ENCODE data around the gene CSF3.

CSF3 gene

DNA sequence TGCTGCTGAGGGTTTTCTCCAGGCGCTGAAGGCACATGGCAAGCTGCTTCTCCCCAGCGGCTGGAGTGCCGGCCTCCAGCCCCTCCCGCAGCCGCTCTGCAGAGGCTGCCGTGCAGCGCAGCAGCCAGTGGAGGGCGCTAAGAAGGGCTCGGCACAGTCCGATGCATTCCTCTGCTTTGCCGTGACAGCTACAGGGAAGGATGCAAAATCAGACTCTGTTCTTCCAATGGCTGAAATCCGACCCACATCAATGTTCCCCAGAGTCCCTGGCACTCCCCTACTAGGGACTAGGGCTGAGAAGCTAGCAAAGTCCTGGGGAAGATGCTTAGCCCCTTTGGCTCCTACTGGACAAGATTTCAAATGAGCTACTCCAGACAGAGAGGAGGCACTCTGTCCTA lies 19.9 kb downstream of the CSF3 start:
- no peak overlapping the region for H3K9ac ChIP-seq (ENCODE audit: low read depth, low read length)
- H3K4me3 ChIP-seq (ENCODE audit: low read depth, low read length): no peak overlapping the region
- H3K9me3 ChIP-seq (ENCODE audit: control insufficient read depth, insufficient read depth, low read length): no peaks in the 10 kb centered on the region
- no peaks in the 10 kb centered on the region for H3K27me3 ChIP-seq (ENCODE audit: control insufficient read depth, insufficient read depth, low read length)
- H3K36me3 ChIP-seq (ENCODE audit: control insufficient read depth, insufficient read depth, low read length): peaks cover 51% of the 10 kb centered on the region
- H3K4me1 ChIP-seq (ENCODE audit: control insufficient read depth, insufficient read depth, low read length): peaks cover 3% of the 10 kb centered on the region; the same call in 1 of the 2 replicates
- no peak overlapping the region for H3K27ac ChIP-seq (ENCODE audit: low read depth, low read length)

DNA sequence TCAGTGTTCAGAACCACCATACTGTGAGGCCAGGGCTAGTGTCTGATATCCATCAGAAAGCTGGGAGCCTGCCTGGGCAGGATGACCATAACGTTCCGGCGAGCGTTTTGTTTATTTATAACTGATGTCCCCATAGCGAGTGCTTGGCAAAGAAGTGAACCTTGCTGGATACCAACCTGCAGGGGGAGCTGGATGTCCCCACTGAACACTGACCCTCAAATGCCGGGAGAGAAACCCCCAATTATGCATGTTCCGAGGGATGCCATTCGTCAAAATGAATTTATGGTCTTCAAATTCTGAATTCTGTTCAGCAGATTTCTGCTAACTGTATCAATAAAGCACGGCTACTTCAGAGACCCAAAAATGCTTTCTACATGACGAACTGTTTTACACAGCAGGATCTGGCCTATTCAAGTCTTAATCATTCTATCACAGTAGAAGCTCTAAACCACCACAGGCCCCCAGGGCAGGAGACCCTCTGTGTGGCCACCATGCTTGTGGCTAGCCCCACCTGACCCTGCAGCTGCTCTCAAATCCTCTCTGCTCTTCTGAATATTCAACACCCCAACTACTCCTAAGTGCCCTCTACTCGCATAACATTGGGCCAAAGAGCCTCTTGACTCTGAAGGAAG lies 23.8 kb downstream of the CSF3 start:
- no peaks in the 10 kb centered on the region for H3K27me3 ChIP-seq (ENCODE audit: control insufficient read depth, insufficient read depth, low read length)
- H3K4me1 ChIP-seq (ENCODE audit: control insufficient read depth, insufficient read depth, low read length): peaks cover 3% of the 10 kb centered on the region; the same call in 1 of the 2 replicates
- no peaks in the 10 kb centered on the region for H3K9me3 ChIP-seq (ENCODE audit: control insufficient read depth, insufficient read depth, low read length)
- H3K27ac ChIP-seq (ENCODE audit: low read depth, low read length): peak overlapping the region; percentile 33
- peaks cover 26% of the 10 kb centered on the region for H3K36me3 ChIP-seq (ENCODE audit: control insufficient read depth, insufficient read depth, low read length)
- no peak overlapping the region for H3K9ac ChIP-seq (ENCODE audit: low read depth, low read length)
- no peak overlapping the region for H3K4me3 ChIP-seq (ENCODE audit: low read depth, low read length)

DNA sequence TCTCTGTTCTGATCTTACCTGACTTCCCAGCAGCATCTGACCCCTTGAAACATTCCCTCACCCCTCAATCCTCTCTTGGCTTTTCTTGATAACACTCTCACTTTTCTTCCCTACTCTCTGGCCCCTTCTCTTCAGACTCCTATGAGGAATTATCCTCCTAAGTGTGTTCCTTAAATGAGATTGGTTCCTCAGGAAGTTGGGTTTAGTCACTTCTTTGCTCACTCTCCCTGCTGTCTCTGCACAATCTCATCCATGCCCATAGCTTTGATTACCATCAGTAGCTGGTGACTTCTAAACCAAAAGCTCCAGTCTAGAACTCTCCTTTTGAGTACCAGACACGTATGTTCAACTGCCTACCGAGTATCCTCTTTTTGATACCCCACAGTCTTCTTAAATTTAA lies 26.0 kb downstream of the CSF3 start:
- Histone ChIP-seq H3K9me3 (ENCODE audit: control insufficient read depth, insufficient read depth, low read length) (no peaks in the 10 kb centered on the region), H3K36me3 (ENCODE audit: control insufficient read depth, insufficient read depth, low read length) (peaks cover 10% of the 10 kb centered on the region; the same call in 1 of the 2 replicates), H3K9ac (ENCODE audit: low read depth, low read length) (no peak overlapping the region), H3K27me3 (ENCODE audit: control insufficient read depth, insufficient read depth, low read length) (no peaks in the 10 kb centered on the region), H3K4me3 (ENCODE audit: low read depth, low read length) (no peak overlapping the region), H3K27ac (ENCODE audit: low read depth, low read length) (no peak overlapping the region), H3K4me1 (ENCODE audit: control insufficient read depth, insufficient read depth, low read length) (peaks cover 3% of the 10 kb centered on the region; the same call in 1 of the 2 replicates)

DNA sequence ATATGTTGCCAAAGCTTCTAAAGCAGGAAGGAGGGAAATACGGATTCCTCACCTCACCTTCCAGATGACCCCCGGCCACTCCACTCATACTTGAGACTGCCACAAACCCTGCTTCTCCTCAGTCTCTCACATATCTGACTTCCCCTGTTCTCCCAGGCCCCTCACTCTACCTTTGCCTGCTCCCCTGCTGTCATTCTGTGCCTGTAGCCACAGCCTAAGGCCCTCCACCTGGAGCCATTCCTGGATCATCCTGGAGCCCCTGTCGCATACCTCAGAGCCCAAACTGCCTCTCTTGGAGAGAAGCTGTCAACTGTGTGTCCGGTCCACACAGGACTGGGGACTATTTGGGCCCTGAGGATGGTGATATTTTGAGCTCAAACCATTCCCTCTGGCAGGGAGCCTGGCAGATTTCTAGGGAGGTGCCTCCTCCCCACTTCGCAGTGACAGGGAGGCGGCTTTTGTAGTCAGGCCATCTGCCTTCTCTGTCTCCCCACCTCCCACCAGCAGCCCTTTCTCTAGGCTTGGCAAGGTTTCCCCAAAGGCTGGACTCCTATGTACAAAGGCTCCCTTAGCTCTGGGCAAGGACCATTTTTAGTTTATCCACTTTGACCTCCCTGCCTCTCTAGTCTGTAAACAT lies 41.3 kb downstream of the CSF3 start:
- no peak overlapping the region for H3K9ac ChIP-seq (ENCODE audit: low read depth, low read length)

DNA sequence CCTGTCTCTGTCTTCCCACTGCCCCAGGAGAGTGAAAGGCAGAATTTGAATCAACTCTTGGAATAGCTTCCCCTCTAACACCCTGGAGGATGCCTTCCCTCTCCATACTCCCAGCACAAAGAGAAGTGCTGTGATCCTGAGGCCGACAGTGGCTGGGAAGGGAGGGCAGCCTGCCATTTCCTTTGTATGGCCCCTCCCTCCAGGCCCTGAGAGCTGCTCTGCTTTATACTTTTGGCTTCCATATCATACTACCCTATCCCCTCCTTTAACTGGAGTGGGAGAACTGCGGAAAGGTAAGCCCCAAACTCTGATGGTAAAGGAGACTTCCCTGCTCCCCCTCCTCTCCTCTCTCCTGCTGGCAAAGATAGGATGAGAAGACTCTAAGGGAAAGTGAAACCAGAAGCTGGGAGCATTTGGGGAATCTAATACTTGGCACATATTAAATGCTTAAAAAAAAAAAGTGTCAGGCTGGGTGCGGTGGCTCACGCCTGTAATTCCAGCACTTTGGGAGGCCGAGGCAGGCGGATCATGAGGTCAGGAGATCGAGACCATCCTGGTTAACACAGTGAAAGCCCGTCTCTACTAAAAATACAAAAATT lies 43.0 kb downstream of the CSF3 start:
- Histone ChIP-seq H3K9me3 (ENCODE audit: control insufficient read depth, insufficient read depth, low read length) (no peaks in the 10 kb centered on the region), H3K36me3 (ENCODE audit: control insufficient read depth, insufficient read depth, low read length) (no peaks in the 10 kb centered on the region), H3K27ac (ENCODE audit: low read depth, low read length) (no peak overlapping the region), H3K27me3 (ENCODE audit: control insufficient read depth, insufficient read depth, low read length) (0 out of 2 replicates have a peak, but pooled peaks cover 6% of the 10 kb centered on the region), H3K4me3 (ENCODE audit: low read depth, low read length) (no peak overlapping the region), H3K9ac (ENCODE audit: low read depth, low read length) (no peak overlapping the region), H3K4me1 (ENCODE audit: control insufficient read depth, insufficient read depth, low read length) (peaks cover 14% of the 10 kb centered on the region; the same call in 1 of the 2 replicates)

More for the DNA sequence above, 41.3 kb downstream of the CSF3 start:
- Histone ChIP-seq H3K9me3 (ENCODE audit: control insufficient read depth, insufficient read depth, low read length) (no peaks in the 10 kb centered on the region), H3K4me3 (ENCODE audit: low read depth, low read length) (no peak overlapping the region), H3K36me3 (ENCODE audit: control insufficient read depth, insufficient read depth, low read length) (peaks cover 10% of the 10 kb centered on the region), H3K27ac (ENCODE audit: low read depth, low read length) (no peak overlapping the region), H3K4me1 (ENCODE audit: control insufficient read depth, insufficient read depth, low read length) (peaks cover 7% of the 10 kb centered on the region; the same call in 1 of the 2 replicates), H3K27me3 (ENCODE audit: control insufficient read depth, insufficient read depth, low read length) (0 out of 2 replicates have a peak, but pooled peaks cover 6% of the 10 kb centered on the region)

DNA sequence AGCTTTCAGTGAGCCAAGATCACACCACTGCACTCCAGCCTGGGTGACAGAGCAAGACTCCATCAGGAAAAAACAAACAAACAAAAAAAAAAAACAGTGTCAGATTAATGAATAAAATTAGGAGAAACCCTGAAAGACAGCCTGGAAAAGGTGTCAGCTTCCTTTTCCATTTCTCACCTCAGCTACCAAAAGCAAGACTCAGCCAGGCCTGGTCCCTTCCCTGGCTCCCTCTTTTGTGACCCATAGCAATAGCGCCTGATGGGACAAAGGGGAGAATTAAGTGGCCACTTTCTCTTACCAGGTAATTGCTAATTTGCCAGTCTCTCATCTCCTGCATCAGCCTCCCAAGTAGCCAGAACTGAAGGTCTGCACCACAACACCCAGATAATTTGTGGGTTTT lies 43.6 kb downstream of the CSF3 start:
- peaks cover 14% of the 10 kb centered on the region; the same call in 1 of the 2 replicates for H3K4me1 ChIP-seq (ENCODE audit: control insufficient read depth, insufficient read depth, low read length)
- no peak overlapping the region for H3K9ac ChIP-seq (ENCODE audit: low read depth, low read length)
- no peaks in the 10 kb centered on the region for H3K9me3 ChIP-seq (ENCODE audit: control insufficient read depth, insufficient read depth, low read length)

DNA sequence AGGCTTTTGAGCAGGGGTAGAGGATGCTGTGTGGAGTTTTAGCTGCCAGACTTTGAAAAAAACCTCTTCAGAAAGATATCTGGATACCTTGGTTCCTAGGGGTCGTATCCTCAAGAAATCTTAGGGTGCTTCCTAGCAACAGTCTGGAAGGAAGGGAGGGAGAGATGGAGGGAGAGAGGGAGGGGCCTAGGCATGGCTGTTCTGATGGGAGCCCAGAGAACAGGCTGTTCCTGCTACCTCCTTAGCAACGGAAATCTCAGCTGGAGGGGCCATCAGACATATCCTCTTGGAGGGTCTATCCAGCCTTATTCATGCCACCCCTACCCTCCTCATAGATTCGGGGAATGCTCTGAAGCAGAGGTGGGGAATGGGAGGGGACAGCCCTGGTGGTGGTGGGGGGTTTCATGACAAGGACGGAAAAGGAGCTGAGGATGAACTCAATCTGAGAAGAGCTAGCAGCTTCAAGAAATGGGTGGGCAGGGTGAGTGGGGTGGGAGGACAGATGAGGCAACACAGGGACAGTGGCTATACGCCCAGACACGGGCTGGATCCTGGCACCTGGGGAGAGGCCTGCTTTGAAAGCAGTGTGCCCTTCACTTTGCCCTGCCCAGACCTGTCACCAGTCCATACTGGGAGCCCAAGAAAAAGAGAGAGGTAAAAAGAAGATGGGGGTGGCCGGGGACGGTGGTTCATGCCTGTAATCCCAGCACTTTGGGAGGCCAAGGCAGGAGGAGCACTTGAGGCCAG lies 44.7 kb downstream of the CSF3 start:
- no peak overlapping the region for H3K4me3 ChIP-seq (ENCODE audit: low read depth, low read length)
- no peak overlapping the region for H3K9ac ChIP-seq (ENCODE audit: low read depth, low read length)
- no peaks in the 10 kb centered on the region for H3K9me3 ChIP-seq (ENCODE audit: control insufficient read depth, insufficient read depth, low read length)
- H3K27ac ChIP-seq (ENCODE audit: low read depth, low read length): no peak overlapping the region
- H3K36me3 ChIP-seq (ENCODE audit: control insufficient read depth, insufficient read depth, low read length): no peaks in the 10 kb centered on the region
- peaks cover 24% of the 10 kb centered on the region for H3K4me1 ChIP-seq (ENCODE audit: control insufficient read depth, insufficient read depth, low read length)
- H3K27me3 ChIP-seq (ENCODE audit: control insufficient read depth, insufficient read depth, low read length): peaks cover 15% of the 10 kb centered on the region

More for the DNA sequence above, 43.6 kb downstream of the CSF3 start:
- peaks cover 11% of the 10 kb centered on the region; the same call in 1 of the 2 replicates for H3K27me3 ChIP-seq (ENCODE audit: control insufficient read depth, insufficient read depth, low read length)
- H3K27ac ChIP-seq (ENCODE audit: low read depth, low read length): no peak overlapping the region
- H3K36me3 ChIP-seq (ENCODE audit: control insufficient read depth, insufficient read depth, low read length): no peaks in the 10 kb centered on the region
- no peak overlapping the region for H3K4me3 ChIP-seq (ENCODE audit: low read depth, low read length)

DNA sequence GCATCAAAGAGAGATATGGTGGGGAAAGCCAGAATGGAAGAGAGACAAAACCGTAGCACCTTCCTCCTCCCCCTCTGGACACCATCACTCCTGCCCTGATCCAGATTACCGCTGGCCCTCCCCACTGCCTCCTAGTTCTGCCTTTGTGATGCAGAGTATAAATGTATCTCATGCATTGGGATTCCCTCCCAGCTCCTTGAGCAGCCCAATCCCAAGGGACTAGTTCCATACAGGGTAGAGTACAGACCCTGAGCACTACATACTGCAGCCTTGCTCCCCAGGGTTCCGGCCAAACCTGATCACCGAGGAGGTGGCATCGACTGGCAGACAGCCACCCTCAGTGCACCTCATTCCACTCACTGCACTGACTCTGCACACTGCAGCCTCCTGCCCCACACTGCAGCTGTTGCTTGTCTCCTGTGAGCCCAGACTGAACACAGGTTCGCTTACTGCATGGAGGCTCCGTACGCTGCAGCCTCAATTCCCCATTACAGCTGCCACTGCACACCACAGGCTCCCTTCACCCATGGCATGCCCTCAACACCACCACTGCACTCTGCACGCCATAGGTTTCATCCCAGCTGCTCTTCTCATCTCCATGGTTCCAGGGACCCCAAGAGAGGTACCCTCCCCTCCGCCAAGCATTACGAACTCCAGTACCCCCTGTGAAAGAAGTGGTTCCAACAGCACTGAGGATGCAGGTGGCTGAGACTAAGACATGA lies 45.8 kb downstream of the CSF3 start:
- no peaks in the 10 kb centered on the region for H3K36me3 ChIP-seq (ENCODE audit: control insufficient read depth, insufficient read depth, low read length)
- peaks cover 15% of the 10 kb centered on the region for H3K27me3 ChIP-seq (ENCODE audit: control insufficient read depth, insufficient read depth, low read length)
- H3K9me3 ChIP-seq (ENCODE audit: control insufficient read depth, insufficient read depth, low read length): no peaks in the 10 kb centered on the region
- no peak overlapping the region for H3K4me3 ChIP-seq (ENCODE audit: low read depth, low read length)
- H3K27ac ChIP-seq (ENCODE audit: low read depth, low read length): no peak overlapping the region
- peaks cover 33% of the 10 kb centered on the region for H3K4me1 ChIP-seq (ENCODE audit: control insufficient read depth, insufficient read depth, low read length)
- H3K9ac ChIP-seq (ENCODE audit: low read depth, low read length): no peak overlapping the region

DNA sequence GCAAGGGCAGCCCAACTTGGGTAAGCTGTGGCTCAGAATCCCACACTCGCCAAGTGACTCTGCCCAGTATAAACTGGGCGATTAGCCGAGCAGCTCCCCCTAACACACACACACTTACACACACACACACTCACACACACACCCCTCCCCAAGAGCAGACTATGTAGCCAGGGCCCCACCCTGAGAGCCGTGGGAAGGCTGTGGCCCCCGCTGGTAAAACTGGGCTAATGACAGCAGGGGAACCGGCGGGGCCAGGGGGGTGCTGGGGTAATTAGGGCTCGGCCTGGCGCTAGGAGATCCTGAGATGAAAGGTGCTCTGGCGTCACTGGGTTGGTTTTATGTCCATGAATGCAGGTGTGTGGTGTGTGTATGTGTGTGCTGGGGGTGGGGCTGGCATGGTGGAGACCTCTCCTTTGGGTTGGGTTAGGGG lies 46.4 kb downstream of the CSF3 start:
- Histone ChIP-seq H3K27me3 (ENCODE audit: control insufficient read depth, insufficient read depth, low read length) (peaks cover 15% of the 10 kb centered on the region), H3K27ac (ENCODE audit: low read depth, low read length) (no peak overlapping the region), H3K36me3 (ENCODE audit: control insufficient read depth, insufficient read depth, low read length) (no peaks in the 10 kb centered on the region), H3K9ac (ENCODE audit: low read depth, low read length) (no peak overlapping the region), H3K4me1 (ENCODE audit: control insufficient read depth, insufficient read depth, low read length) (peaks cover 34% of the 10 kb centered on the region), H3K4me3 (ENCODE audit: low read depth, low read length) (no peak overlapping the region), H3K9me3 (ENCODE audit: control insufficient read depth, insufficient read depth, low read length) (no peaks in the 10 kb centered on the region)
